Mesendoderm (in vitro differentiated cells): Measurements from ENCODE around the gene C17orf75.
A peak's percentile ranks its signal among the peaks of the same experiment; 100 is the strongest.
"Not testable (repeated sequence)": the region's sequence is repeated elsewhere in the genome, so short reads cannot be mapped to it uniquely, and the experiment has no call there.

ENCODE experiments used
- DNase-seq: peaks from one replicate; pipeline ENCODE4 v3.0.0; 2013
- H2AK5ac ChIP-seq: 2 replicates; pipeline ENCODE4 v1.6.1; 2013; ENCODE audit warnings: low read length, inconsistent platforms
- H2BK120ac ChIP-seq: 2 replicates; pipeline ENCODE4 v1.6.1; 2013; ENCODE audit warnings: low read depth, mild to moderate bottlenecking, low read length, moderate library complexity, mixed read lengths
- H2BK15ac ChIP-seq: replicated peaks from 2 replicates; pipeline ENCODE4 v1.6.1; 2013; ENCODE audit warnings: low read depth, mild to moderate bottlenecking, moderate library complexity
- H2BK5ac ChIP-seq: 2 replicates; pipeline ENCODE4 v1.6.1; 2013; ENCODE audit warnings: low read length, inconsistent platforms
- H3K18ac ChIP-seq: 2 replicates; pipeline ENCODE4 v1.6.1; 2013; ENCODE audit warnings: mild to moderate bottlenecking, low read length, mixed read lengths
- H3K23ac ChIP-seq: one replicate; pipeline ENCODE4 v1.6.1; 2013; ENCODE audit warnings: low read length
- H3K27ac ChIP-seq: 2 replicates; pipeline ENCODE4 v1.5.1; 2013; ENCODE audit warnings: low read depth, mild to moderate bottlenecking, inconsistent platforms, low read length, moderate library complexity
- H3K27me3 ChIP-seq: 2 replicates; pipeline ENCODE4 v1.6.1; 2013; ENCODE audit warnings: low read length, control low read depth, mild to moderate bottlenecking, inconsistent platforms; ENCODE audit not compliant: insufficient read depth, poor library complexity
- H3K36me3 ChIP-seq: 2 replicates; pipeline ENCODE4 v1.6.1; 2013; ENCODE audit warnings: low read length, inconsistent platforms; ENCODE audit not compliant: control insufficient read depth, insufficient read depth
- H3K4ac ChIP-seq: one replicate; pipeline ENCODE4 v1.6.1; 2013; ENCODE audit warnings: low read depth, mild to moderate bottlenecking, low read length, moderate library complexity
- H3K4me1 ChIP-seq: 2 replicates; pipeline ENCODE4 v1.6.1; 2013; ENCODE audit warnings: low read depth, low read length, inconsistent platforms; ENCODE audit not compliant: control insufficient read depth
- H3K4me2 ChIP-seq: 2 replicates; pipeline ENCODE4 v1.6.1; 2013; ENCODE audit warnings: low read length
- H3K4me3 ChIP-seq: 2 replicates; pipeline ENCODE4 v1.5.1; 2013; ENCODE audit warnings: mild to moderate bottlenecking, low read length
- H3K56ac ChIP-seq: one replicate; pipeline ENCODE4 v1.6.1; 2013; ENCODE audit warnings: low read length
- H3K79me1 ChIP-seq: 2 replicates; pipeline ENCODE4 v1.6.1; 2013; ENCODE audit warnings: low read length, inconsistent platforms
- H3K79me2 ChIP-seq: 2 replicates; pipeline ENCODE4 v1.6.1; 2013; ENCODE audit warnings: mild to moderate bottlenecking, low read length; ENCODE audit not compliant: control insufficient read depth, insufficient read depth
- H3K9ac ChIP-seq: 2 replicates; pipeline ENCODE4 v1.6.1; 2013; ENCODE audit warnings: low read length, inconsistent platforms
- H4K5ac ChIP-seq: one replicate; pipeline ENCODE4 v1.6.1; 2013; ENCODE audit warnings: low read length
- H4K8ac ChIP-seq: one replicate; pipeline ENCODE4 v1.6.1; 2013; ENCODE audit warnings: low read depth, mild to moderate bottlenecking, control low read depth, low read length, moderate library complexity
- WGBS: extraction: QIAGEN DNeasy Blood & Tissue Kit; methylation state at CpG from one replicate; pipeline ENCODE4 v1.1.7; 2013; ENCODE audit warnings: low lambda C conversion rate, missing lambda C conversion rate; ENCODE audit not compliant: insufficient coverage; ENCODE audit errors: extremely low coverage; 5-methylcytosine and 5-hydroxymethylcytosine counted together

C17orf75 gene

DNA sequence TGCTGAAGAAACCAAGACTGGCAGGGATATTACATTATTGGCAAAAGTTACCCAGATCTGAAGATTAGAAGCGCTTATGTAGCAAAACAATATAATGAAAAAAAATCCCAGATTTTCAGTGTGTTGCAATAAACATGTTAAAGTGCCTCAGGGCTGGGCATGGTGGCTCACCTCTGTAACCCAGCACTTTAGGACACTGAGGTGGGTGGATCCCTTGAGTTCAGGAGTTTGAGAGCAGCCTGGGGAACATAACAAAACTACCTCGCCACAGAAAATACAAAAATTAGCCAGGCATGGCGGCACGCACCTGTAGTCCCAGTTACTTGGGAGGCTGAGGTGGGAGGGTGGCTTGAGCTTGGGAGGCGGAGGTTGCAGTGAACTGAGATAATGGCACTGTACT lies 14.8 kb upstream of the C17orf75 start:
- no peak overlapping the region for H3K23ac ChIP-seq
- no peak overlapping the region for H4K8ac ChIP-seq
- peaks cover 6% of the 10 kb centered on the region for H3K36me3 ChIP-seq
- H3K18ac ChIP-seq, result no peak overlapping the region
- H3K9ac ChIP-seq, result no peak overlapping the region
- no peak overlapping the region for H2BK15ac ChIP-seq
- no CpG with 5 or more reads among the region's 5 CpGs for WGBS
- no peak overlapping the region for H3K27ac ChIP-seq
- H3K4me3 ChIP-seq, result no peak overlapping the region
- no peaks in the 10 kb centered on the region for H3K79me1 ChIP-seq
- H2AK5ac ChIP-seq, result no peak overlapping the region
- H3K4me1 ChIP-seq, result no peaks in the 10 kb centered on the region
- H3K79me2 ChIP-seq, result peaks cover 63% of the 10 kb centered on the region
- no peaks in the 10 kb centered on the region for H3K27me3 ChIP-seq
- H4K5ac ChIP-seq, result no peak overlapping the region
- no peak overlapping the region for H2BK5ac ChIP-seq
- H3K56ac ChIP-seq, result no peak overlapping the region
- no peak overlapping the region for H2BK120ac ChIP-seq
- no peak overlapping the region for H3K4me2 ChIP-seq
- no peak overlapping the region for H3K4ac ChIP-seq
- no peak for DNase-seq

DNA sequence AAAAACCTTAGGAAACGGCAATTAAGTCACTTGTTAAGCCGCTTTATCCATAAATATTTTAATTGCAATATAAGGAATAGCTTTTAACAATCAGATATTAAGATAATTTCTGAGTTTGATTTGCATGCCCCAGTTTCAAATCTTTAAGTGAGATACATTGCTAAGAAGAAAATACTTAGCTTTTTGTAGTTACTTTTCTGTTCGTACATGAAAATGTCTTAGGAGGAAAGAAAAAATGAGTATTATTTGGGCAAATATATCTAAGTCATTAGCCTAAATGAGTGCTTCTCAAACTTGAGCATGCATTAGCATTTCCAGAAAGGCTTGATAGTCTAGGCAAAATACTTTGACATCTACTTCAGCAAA lies 14.4 kb upstream of the C17orf75 start:
- no CpG with 5 or more reads among the region's 3 CpGs for WGBS
- H3K18ac ChIP-seq, result no peak overlapping the region
- no peak overlapping the region for H3K4ac ChIP-seq
- H3K4me2 ChIP-seq, result no peak overlapping the region
- no peak for DNase-seq
- no peak overlapping the region for H3K27ac ChIP-seq
- H3K79me1 ChIP-seq, result no peaks in the 10 kb centered on the region
- H3K9ac ChIP-seq, result no peak overlapping the region
- no peaks in the 10 kb centered on the region for H3K4me1 ChIP-seq
- H2BK15ac ChIP-seq, result no peak overlapping the region
- H3K36me3 ChIP-seq, result peaks cover 6% of the 10 kb centered on the region
- H3K56ac ChIP-seq, result no peak overlapping the region
- H2BK120ac ChIP-seq, result no peak overlapping the region
- H3K27me3 ChIP-seq, result no peaks in the 10 kb centered on the region
- H3K23ac ChIP-seq, result no peak overlapping the region
- no peak overlapping the region for H4K8ac ChIP-seq
- no peak overlapping the region for H2AK5ac ChIP-seq
- H3K4me3 ChIP-seq, result no peak overlapping the region
- H4K5ac ChIP-seq, result no peak overlapping the region
- no peak overlapping the region for H2BK5ac ChIP-seq
- H3K79me2 ChIP-seq, result peaks cover 67% of the 10 kb centered on the region

DNA sequence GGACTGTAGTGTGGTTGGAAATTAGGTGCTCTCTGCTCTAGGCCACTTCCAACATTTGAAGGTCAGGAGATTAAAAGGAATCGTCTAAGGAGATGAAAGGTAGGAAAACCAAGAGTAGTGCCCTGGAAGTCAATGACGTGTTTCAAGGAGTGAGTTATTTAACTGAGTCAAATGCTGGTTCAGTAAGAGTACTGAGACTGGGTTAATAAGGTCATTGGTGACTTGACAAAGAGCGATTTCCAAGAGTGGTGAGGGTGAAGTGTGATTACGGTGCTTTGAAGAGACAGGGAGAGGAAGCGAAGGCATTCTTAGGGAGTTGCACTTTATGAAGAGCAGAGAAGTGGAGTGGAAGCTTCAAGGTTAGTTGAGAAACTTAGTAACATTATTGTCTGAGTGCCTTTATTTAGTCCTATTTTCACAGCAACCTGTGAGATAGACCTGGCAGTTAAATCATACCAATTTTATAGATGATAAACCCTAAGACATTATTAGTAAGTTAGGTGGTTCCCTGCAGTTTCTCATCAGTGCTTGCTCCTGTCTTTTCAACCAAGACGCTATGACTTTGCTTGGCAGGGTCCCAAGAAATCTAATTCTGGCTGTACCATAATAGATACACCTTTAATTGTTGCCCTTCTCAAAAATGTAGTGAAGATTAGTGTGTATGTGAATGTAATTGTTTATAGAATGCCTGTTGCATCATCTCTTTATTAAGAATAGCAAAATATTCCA lies 13.8 kb upstream of the C17orf75 start:
- DNase-seq, result no peak
- WGBS, result no CpG with 5 or more reads among the region's 6 CpGs
- no peak overlapping the region for H3K18ac ChIP-seq
- H4K5ac ChIP-seq, result no peak overlapping the region
- no peak overlapping the region for H3K27ac ChIP-seq
- H3K4ac ChIP-seq, result no peak overlapping the region
- H3K9ac ChIP-seq, result no peak overlapping the region
- H3K56ac ChIP-seq, result peak overlapping the region; percentile 17
- H3K79me2 ChIP-seq, result peaks cover 70% of the 10 kb centered on the region
- no peak overlapping the region for H2BK5ac ChIP-seq
- H2AK5ac ChIP-seq, result no peak overlapping the region
- no peak overlapping the region for H2BK15ac ChIP-seq
- H2BK120ac ChIP-seq, result no peak overlapping the region
- H3K4me3 ChIP-seq, result no peak overlapping the region
- H3K4me1 ChIP-seq, result no peaks in the 10 kb centered on the region
- H4K8ac ChIP-seq, result no peak overlapping the region
- no peak overlapping the region for H3K23ac ChIP-seq
- peaks cover 6% of the 10 kb centered on the region for H3K36me3 ChIP-seq
- no peaks in the 10 kb centered on the region for H3K27me3 ChIP-seq
- H3K79me1 ChIP-seq, result no peaks in the 10 kb centered on the region
- H3K4me2 ChIP-seq, result no peak overlapping the region

DNA sequence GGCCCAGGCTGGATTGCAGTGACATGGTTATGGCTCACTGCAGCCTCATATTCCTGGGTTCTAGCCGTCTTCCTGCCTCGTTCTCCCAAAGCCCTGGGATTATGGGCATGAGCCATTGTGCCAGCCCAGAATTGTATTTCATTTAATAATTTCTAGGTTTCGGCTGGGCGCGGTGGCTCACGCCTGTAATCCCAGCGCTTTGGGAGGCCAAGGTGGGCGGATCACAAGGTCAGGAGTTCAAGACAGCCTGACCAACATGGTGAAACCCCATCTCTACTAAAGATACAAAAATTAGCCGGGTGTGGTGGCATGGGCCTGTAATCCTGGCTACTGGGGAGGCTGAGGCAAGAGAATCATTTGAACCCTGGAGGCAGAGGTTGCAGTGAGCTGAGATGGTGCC lies 10.8 kb upstream of the C17orf75 start:
- H4K5ac ChIP-seq, DNase-seq, H3K27ac ChIP-seq, H4K8ac ChIP-seq, H2AK5ac ChIP-seq, H3K27me3 ChIP-seq, H2BK120ac ChIP-seq, H3K56ac ChIP-seq, H2BK5ac ChIP-seq, H3K23ac ChIP-seq, H3K79me1 ChIP-seq, H3K4ac ChIP-seq, H3K36me3 ChIP-seq, H3K4me3 ChIP-seq, H3K18ac ChIP-seq, H3K9ac ChIP-seq, H3K4me1 ChIP-seq, H2BK15ac ChIP-seq: not testable (repeated sequence)
- WGBS, result no CpG with 5 or more reads among the region's 9 CpGs
- peak overlapping the region; percentile 7 for H3K4me2 ChIP-seq
- H3K79me2 ChIP-seq, result peaks cover 65% of the 10 kb centered on the region

DNA sequence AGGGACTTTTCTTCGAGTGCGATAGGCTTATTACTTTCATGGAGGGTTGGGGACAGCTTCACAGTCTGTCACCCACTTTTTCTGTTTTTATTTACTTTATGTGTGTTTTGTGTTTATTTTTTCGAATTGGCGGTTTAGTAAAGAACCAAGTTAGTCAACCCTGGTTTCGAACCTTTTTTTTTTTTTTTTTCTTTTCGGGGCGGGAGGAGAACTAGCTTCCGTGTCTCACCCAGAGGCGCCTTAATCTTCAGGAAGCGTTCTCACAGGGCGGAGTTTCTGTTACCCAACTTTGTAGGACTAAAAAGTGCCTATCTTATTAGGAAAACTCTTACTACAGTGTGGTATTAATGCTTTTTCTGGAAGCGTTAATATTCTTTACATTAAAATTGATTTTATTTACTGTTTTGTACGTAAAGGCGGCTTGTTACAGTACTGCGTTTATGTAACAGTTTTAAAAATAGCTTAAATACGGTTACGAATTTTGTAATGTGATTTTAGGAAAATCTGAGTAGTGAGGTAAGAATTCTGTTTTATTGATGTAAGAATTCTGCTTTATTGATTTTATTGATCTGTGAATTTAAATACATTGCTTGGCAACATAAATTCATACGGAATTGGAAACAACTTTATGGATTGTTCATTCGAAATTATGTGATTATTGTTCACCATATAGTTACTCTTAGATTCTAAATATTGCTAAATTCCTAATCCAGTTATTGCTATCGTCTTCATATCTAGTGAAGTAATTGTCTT lies 8.9 kb upstream of the C17orf75 start:
- Histone ChIP-seq H3K79me2 (peaks cover 54% of the 10 kb centered on the region), H3K23ac (no peak overlapping the region), H3K27me3 (no peaks in the 10 kb centered on the region), H3K9ac (peak overlapping the region; percentile 100), H3K18ac (peak overlapping the region; percentile 94), H2BK5ac (peak overlapping the region; percentile 96), H3K4ac (peak overlapping the region; percentile 98), H3K4me3 (peak overlapping the region; percentile 100), H2AK5ac (peak overlapping the region; percentile 100), H3K27ac (peak overlapping the region; percentile 81), H4K5ac (no peak overlapping the region), H2BK120ac (peak overlapping the region; percentile 34), H3K4me2 (peak overlapping the region; percentile 25), H2BK15ac (no peak overlapping the region), H4K8ac (no peak overlapping the region), H3K36me3 (no peaks in the 10 kb centered on the region), H3K79me1 (peaks cover 1% of the 10 kb centered on the region), H3K4me1 (no peaks in the 10 kb centered on the region), H3K56ac (peak overlapping the region; percentile 100)
- DNase-seq, result peak; percentile 75
- WGBS, result no CpG with 5 or more reads among the region's 20 CpGs
